Neural cell (in vitro differentiated cells): ENCODE results near the gene ACOXL.

Experiments used
- EZH2 ChIP-seq: fragments of 200-600, 300-800 bp; shearing (Covaris generic), sonication (generic); IDR thresholded peaks from 2 replicates; pipeline ENCODE4 v1.6.1; 2014; ENCODE audit warnings: antibody characterized with exemption, low read length, borderline replicate concordance, mild to moderate bottlenecking; ENCODE audit not compliant: insufficient read depth, poor library complexity, severe bottlenecking
- RAD21 ChIP-seq: fragments of 450-650 bp; conservative IDR thresholded peaks from 2 replicates; pipeline ENCODE4 v1.6.1; 2014; ENCODE audit warnings: antibody characterized with exemption, mild to moderate bottlenecking, moderate library complexity
- TF ChIP-seq, protein P1 (sequence below): fragments of 450-650 bp; IDR thresholded peaks from 2 replicates; pipeline ENCODE4 v1.5.1; 2014; ENCODE audit warnings: antibody characterized with exemption, mild to moderate bottlenecking, moderate library complexity; ENCODE audit not compliant: poor library complexity, severe bottlenecking

DNA sequence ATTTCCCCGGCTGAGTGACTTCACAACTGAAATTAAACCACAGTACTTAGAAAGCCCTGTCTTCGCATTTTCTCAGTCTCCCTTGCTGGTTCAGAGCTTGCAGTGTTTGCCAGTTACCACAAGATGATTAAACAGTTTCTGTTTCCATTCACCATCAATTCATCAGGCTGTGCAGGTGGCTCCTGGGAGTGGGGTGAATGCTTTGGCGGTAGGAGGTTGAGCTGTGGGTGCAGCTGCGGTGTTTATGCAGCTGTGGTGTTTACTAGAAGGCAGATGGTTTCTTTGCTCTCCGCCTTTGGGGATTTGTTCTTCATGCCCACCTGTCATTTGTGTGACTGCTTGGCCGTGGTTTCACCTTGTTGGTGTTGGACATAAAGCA, 16.1 kb downstream of the ACOXL start:
- TF ChIP-seq, protein P1, sequence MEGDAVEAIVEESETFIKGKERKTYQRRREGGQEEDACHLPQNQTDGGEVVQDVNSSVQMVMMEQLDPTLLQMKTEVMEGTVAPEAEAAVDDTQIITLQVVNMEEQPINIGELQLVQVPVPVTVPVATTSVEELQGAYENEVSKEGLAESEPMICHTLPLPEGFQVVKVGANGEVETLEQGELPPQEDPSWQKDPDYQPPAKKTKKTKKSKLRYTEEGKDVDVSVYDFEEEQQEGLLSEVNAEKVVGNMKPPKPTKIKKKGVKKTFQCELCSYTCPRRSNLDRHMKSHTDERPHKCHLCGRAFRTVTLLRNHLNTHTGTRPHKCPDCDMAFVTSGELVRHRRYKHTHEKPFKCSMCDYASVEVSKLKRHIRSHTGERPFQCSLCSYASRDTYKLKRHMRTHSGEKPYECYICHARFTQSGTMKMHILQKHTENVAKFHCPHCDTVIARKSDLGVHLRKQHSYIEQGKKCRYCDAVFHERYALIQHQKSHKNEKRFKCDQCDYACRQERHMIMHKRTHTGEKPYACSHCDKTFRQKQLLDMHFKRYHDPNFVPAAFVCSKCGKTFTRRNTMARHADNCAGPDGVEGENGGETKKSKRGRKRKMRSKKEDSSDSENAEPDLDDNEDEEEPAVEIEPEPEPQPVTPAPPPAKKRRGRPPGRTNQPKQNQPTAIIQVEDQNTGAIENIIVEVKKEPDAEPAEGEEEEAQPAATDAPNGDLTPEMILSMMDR, result no peak
- TF ChIP-seq EZH2 (no peak), RAD21 (no peak)
